ENCODE data around the gene PSMA7. TPM values are rescaled to one million over a fixed set of nuclear protein-coding genes. Genes with fewer than 3 reads are reported as not detected.

Gene PSMA7
- total and polyA plus RNA-seq, 2 of the 8 experiments (the other 6 are each of a cell fraction or from before 2014, with no cell fraction given): 361 to 648 TPM

DNA sequence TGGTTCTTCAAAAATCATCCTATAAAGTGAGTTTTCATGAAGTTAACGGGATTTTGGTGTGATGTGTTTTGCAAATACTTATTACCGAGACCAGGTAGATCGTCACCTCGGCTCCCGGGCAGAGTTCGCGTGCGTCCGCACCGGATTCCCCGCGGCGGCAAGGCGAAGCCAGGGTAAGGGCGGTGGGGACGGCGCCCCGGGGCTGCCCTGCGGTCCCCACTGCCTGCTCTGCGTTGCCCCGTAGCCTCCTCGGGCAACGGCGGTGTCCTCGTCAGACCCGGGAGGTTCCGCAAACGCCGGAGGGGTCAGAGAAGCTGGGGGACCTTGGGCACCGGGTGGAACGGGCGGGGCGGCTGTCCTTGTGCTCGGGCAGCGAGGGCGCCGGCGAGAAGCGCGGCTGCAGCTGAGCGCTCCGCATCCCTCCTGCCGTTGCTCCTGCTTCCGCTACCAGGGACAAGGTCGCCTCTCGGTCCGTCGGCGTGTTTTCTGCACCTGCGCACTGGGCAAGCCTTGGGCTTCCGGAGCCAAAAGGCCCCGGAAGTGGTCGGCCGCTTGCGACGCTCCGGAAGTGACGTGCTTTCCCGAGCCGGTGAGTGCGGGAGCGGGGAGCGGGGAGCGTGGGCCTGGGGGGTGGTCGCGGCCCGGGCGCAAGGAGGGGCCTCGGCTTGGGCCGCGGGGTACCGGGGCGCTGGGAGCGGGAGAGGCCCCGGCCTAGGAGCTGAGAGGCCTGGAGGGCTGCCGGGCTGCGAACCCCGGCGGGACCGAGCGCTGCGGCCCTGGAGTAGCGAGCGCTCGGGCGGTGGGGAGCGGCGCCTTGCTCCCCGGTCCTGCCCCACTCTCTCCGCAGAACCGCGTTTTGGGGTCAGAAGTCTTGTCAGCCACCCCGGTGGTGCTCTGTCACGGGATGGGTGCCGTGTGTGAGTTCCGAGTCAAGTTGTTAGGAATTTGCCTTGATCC lies 39.6 kb upstream of the PSMA7 start, which contains the start of gene MTG2 (continued):
- TF ChIP-seq, protein P1, sequence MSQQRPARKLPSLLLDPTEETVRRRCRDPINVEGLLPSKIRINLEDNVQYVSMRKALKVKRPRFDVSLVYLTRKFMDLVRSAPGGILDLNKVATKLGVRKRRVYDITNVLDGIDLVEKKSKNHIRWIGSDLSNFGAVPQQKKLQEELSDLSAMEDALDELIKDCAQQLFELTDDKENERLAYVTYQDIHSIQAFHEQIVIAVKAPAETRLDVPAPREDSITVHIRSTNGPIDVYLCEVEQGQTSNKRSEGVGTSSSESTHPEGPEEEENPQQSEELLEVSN (IDR thresholded peaks at IDR 0.05): peak; percentile 54; the same call in 1 of the 2 replicates
- peak; percentile 50; the same call in 1 of the 2 replicates for TF ChIP-seq MAX (IDR thresholded peaks at IDR 0.05)
- TF ChIP-seq BACH1 (IDR thresholded peaks at IDR 0.05; ENCODE audit: low read length): no peak
- no peak for TF ChIP-seq SP2 (IDR thresholded peaks at IDR 0.05; ENCODE audit: low read length)
- TF ChIP-seq CBX5 (IDR thresholded peaks at IDR 0.05; ENCODE audit: low read depth, low read length): no peak
- no peak for TF ChIP-seq CHD2 (IDR thresholded peaks at IDR 0.05; ENCODE audit: low read length)
- TF ChIP-seq SAP30 (IDR thresholded peaks at IDR 0.05; ENCODE audit: insufficient read depth, insufficient replicate concordance, low read length): no peak
- peak; percentile 89 for TF ChIP-seq TAF1 (IDR thresholded peaks at IDR 0.05; ENCODE audit: low read depth, low read length)
- no peak for TF ChIP-seq SIX5 (IDR thresholded peaks at IDR 0.05; ENCODE audit: low read depth, low read length)
- peak; percentile 98 for TF ChIP-seq ASH2L (IDR thresholded peaks at IDR 0.05; ENCODE audit: low read length)
- no peak for TF ChIP-seq KDM1A (IDR thresholded peaks at IDR 0.05; ENCODE audit: borderline replicate concordance, low read length)
- peak; percentile 97 for TF ChIP-seq CREB1 (IDR thresholded peaks at IDR 0.05)
- no peak; a peak in 1 of 3 replicates for TF ChIP-seq EP300 (IDR thresholded peaks at IDR 0.05; ENCODE audit: borderline replicate concordance in 1 of 2, low read depth in 2 of 2, low read length in 2 of 2)
- no peak for TF ChIP-seq CTBP2 (IDR thresholded peaks at IDR 0.05; ENCODE audit: borderline replicate concordance, insufficient read depth, insufficient read length, low read length)
- TF ChIP-seq TAF7 (optimal IDR thresholded peaks at IDR 0.05; ENCODE audit: borderline replicate concordance, low read depth, low read length): peak; percentile 60
- no peak for TF ChIP-seq SUZ12 (IDR thresholded peaks at IDR 0.05; ENCODE audit: low read length)
- TF ChIP-seq RFX5 (IDR thresholded peaks at IDR 0.05; ENCODE audit: borderline replicate concordance, low read depth, low read length): no peak
- 0 out of 4 replicates have a peak, but pooled peaks of 1 of the 2 experiments have one; percentile 10 for TF ChIP-seq RAD21 (IDR thresholded peaks at IDR 0.05 in 1 of 2, conservative IDR thresholded peaks at IDR 0.05 in 1 of 2; ENCODE audit: low read depth in 2 of 2, low read length in 2 of 2)
- peak; percentile 84 for TF ChIP-seq TBP (IDR thresholded peaks at IDR 0.05; ENCODE audit: low read depth, low read length)
- TF ChIP-seq BCL11A (IDR thresholded peaks at IDR 0.05; ENCODE audit: low read depth in 2 of 2, low read length in 2 of 2): no peak
- TF ChIP-seq FOSL1 (IDR thresholded peaks at IDR 0.05; ENCODE audit: insufficient read depth, low read depth, low read length): no peak
- 0 out of 2 replicates have a peak, but pooled peaks have one; percentile 64 for TF ChIP-seq GTF2F1 (IDR thresholded peaks at IDR 0.05; ENCODE audit: borderline replicate concordance, low read depth, low read length)
